OCI-LY7 (cell line): ENCODE measurements around the gene XPO1.

Experiments
- CTCF ChIP-seq: fragments of 200-600 bp; sonication (generic); conservative IDR thresholded peaks from 2 replicates; pipeline ENCODE4 v1.5.1; 2014; ENCODE audit warnings: mild to moderate bottlenecking, antibody characterized with exemption, low read length, moderate library complexity, mixed read lengths
- EZH2phosphoT487 ChIP-seq: fragments of 200-600 bp; sonication (generic); IDR thresholded peaks from 2 replicates; pipeline ENCODE4 v1.6.1; 2018; ENCODE audit warnings: low read depth, borderline replicate concordance, mild to moderate bottlenecking, mixed run types, antibody characterized with exemption, low read length, moderate library complexity, mixed read lengths

- TF ChIP-seq EZH2phosphoT487 = no peak
- no peak for TF ChIP-seq CTCF
Observed at GRCh38 chr2:61443342-61444041, 94.7 kb downstream of the XPO1 start.
